Thyroid gland (tissue), 4 donors: ENCODE data around the gene TMEM132D.

Experiments used
- CTCF ChIP-seq, 6 experiments: fragments of 200-600 bp in 3 of 6; fragments of 450-650 bp in 3 of 6; sonication (generic) in 3 of 6; IDR thresholded peaks; one replicate each; pipeline ENCODE4 v1.5.1; 2016 to 2019; ENCODE audit warnings: antibody characterized with exemption in 6 of 6, mild to moderate bottlenecking in 2 of 6, inconsistent platforms in 1 of 6, moderate library complexity in 1 of 6
- POLR2A ChIP-seq, 2 donors: fragments of 450-650 bp; IDR thresholded peaks; one replicate each; pipeline ENCODE4 v1.6.1; 2017; ENCODE audit warnings: antibody characterized with exemption in 2 of 2, mild to moderate bottlenecking in 2 of 2, moderate library complexity in 1 of 2

- TF ChIP-seq POLR2A (IDR thresholded peaks at IDR 0.05) (no peak), CTCF (IDR thresholded peaks at IDR 0.05) (no peak)
Measured at GRCh38 chr12:129083121-129083840, 820.5 kb downstream of the TMEM132D start.
